K562 (cell line): ENCODE results near the gene TIMM22. TPM values are rescaled to one million over a fixed set of nuclear protein-coding genes. Genes with fewer than 3 reads are reported as not detected.

ENCODE experiments used
- ATF1 ChIP-seq, 2 experiments: fragments of 450-650 bp in 1 of 2; IDR thresholded peaks; 2 replicates each; pipeline ENCODE4 v1.6.1; 2016; ENCODE audit warnings: missing compliant biosample characterization in 1 of 2, missing genetic modification characterization in 1 of 2
- FOXK1 ChIP-seq: sonication (generic); formaldehyde crosslinking; IDR thresholded peaks from 2 replicates; pipeline ENCODE4 v1.8.0; 2022; ENCODE audit warnings: missing genetic modification reagents, mild to moderate bottlenecking, borderline replicate concordance
- LEF1 ChIP-seq: fragments of 450-650 bp; IDR thresholded peaks from 2 replicates; pipeline ENCODE4 v1.6.1; 2016; ENCODE audit warnings: mild to moderate bottlenecking
- MEF2D ChIP-seq: conservative IDR thresholded peaks from 2 replicates; pipeline ENCODE4 v1.6.1; 2016; ENCODE audit warnings: low read depth, missing genetic modification characterization, missing compliant biosample characterization
- PTRF ChIP-seq: fragments of 450-650 bp; IDR thresholded peaks from 2 replicates; pipeline ENCODE4 v1.6.1; 2016; ENCODE audit warnings: mild to moderate bottlenecking, missing genetic modification characterization, missing compliant biosample characterization
- TGIF2 ChIP-seq: sonication (generic); formaldehyde crosslinking; IDR thresholded peaks from 2 replicates; pipeline ENCODE4 v1.8.1; 2022; ENCODE audit warnings: mild to moderate bottlenecking, missing genetic modification reagents, moderate library complexity
- polyA plus RNA-seq, 8 experiments: library from polyadenylated mRNA; depleted of rRNA in 4 of 8; stranded (reverse) in 5 of 8; unstranded in 3 of 8; fragments of >200 nt; fragmentation: Nextera tagmentation in 2 of 8; fragmentation: Illumina TruSeq in 1 of 8; extraction: Ambion mirVana in 2 of 8; extraction: Trizol in 1 of 8; gene quantifications; 2 replicates each; pipeline versions ENCODE4 v1.2.1 to v1.2.3, GENCODE V29; 2011 to 2014; ENCODE audit warnings: inconsistent platforms in 1 of 8, missing spikeins in 1 of 8
- total RNA-seq, 7 experiments: library from RNA; depleted of rRNA in 6 of 7; stranded (reverse); fragments of >200 nt in 6 of 7; fragmentation: Illumina TruSeq in 2 of 7; extraction: Trizol in 2 of 7; gene quantifications; 2 replicates each; pipeline versions ENCODE4 v1.2.1 to v1.2.3, GENCODE V29; 2011 to 2021; ENCODE audit warnings: low replicate concordance in 1 of 7
- TF ChIP-seq, protein P1 (sequence below): fragments of 450-650 bp; IDR thresholded peaks from 2 replicates; pipeline ENCODE4 v1.7.0; 2016; ENCODE audit warnings: borderline replicate concordance
- TF ChIP-seq, protein P2 (sequence below): IDR thresholded peaks from 2 replicates; pipeline ENCODE4 v1.6.1; 2014; ENCODE audit warnings: antibody characterized with exemption
- TF ChIP-seq, protein P3 (sequence below): fragments of 450-650 bp; conservative IDR thresholded peaks from 2 replicates; pipeline ENCODE4 v1.6.1; 2016; ENCODE audit warnings: missing genetic modification characterization, low read depth, mild to moderate bottlenecking, control low read depth, missing compliant biosample characterization

The TIMM22 gene
- total and polyA plus RNA-seq, 9 of the 15 experiments (the other 6 are each of a cell fraction or from before 2014, with no cell fraction given) = 5.9 to 14.1 (median 10.3) TPM

DNA sequence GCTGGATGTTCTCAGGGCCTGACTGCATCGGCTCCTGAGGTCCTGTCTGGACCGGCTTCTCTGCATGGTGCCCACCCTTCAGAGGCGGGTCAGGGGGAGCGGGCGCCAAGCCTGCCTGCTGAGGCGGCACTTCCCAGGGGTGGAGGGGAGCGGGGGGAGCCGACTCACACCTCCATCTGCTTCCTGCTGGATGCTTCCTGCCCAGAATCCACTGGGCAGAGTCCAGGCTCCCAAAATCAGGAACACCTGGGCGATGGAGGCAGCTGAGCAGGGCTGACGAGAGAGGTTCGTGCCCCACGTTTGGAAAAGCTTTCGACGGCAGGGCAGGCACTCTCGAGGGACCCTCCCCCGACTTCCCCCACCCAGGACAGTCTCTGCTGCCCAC lies 42.2 kb downstream of the TIMM22 start (continued):
- TF ChIP-seq, protein P1, sequence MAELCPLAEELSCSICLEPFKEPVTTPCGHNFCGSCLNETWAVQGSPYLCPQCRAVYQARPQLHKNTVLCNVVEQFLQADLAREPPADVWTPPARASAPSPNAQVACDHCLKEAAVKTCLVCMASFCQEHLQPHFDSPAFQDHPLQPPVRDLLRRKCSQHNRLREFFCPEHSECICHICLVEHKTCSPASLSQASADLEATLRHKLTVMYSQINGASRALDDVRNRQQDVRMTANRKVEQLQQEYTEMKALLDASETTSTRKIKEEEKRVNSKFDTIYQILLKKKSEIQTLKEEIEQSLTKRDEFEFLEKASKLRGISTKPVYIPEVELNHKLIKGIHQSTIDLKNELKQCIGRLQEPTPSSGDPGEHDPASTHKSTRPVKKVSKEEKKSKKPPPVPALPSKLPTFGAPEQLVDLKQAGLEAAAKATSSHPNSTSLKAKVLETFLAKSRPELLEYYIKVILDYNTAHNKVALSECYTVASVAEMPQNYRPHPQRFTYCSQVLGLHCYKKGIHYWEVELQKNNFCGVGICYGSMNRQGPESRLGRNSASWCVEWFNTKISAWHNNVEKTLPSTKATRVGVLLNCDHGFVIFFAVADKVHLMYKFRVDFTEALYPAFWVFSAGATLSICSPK = no peak
- no peak for TF ChIP-seq LEF1
- TF ChIP-seq, protein P2, sequence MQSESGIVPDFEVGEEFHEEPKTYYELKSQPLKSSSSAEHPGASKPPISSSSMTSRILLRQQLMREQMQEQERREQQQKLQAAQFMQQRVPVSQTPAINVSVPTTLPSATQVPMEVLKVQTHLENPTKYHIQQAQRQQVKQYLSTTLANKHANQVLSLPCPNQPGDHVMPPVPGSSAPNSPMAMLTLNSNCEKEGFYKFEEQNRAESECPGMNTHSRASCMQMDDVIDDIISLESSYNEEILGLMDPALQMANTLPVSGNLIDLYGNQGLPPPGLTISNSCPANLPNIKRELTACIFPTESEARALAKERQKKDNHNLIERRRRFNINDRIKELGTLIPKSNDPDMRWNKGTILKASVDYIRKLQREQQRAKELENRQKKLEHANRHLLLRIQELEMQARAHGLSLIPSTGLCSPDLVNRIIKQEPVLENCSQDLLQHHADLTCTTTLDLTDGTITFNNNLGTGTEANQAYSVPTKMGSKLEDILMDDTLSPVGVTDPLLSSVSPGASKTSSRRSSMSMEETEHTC = no peak
- no peak for TF ChIP-seq ATF1 (CRISPR knock-in tag; IDR thresholded peaks at IDR 0.05)
- TF ChIP-seq ATF1 (tag; IDR thresholded peaks at IDR 0.05) = no peak
- TF ChIP-seq, protein P3, sequence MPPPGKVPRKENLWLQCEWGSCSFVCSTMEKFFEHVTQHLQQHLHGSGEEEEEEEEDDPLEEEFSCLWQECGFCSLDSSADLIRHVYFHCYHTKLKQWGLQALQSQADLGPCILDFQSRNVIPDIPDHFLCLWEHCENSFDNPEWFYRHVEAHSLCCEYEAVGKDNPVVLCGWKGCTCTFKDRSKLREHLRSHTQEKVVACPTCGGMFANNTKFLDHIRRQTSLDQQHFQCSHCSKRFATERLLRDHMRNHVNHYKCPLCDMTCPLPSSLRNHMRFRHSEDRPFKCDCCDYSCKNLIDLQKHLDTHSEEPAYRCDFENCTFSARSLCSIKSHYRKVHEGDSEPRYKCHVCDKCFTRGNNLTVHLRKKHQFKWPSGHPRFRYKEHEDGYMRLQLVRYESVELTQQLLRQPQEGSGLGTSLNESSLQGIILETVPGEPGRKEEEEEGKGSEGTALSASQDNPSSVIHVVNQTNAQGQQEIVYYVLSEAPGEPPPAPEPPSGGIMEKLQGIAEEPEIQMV (tag) = no peak
- no peak for TF ChIP-seq PTRF (tag)
- TF ChIP-seq FOXK1 = no peak
- no peak for TF ChIP-seq TGIF2 (CRISPR knock-in tag)
- no peak for TF ChIP-seq MEF2D (tag)
